GM10266 (cell line): ENCODE results near the gene CDKAL1.

Source experiments
- DNase-seq: peaks from one replicate; pipeline ENCODE4 v3.0.0; 2012; ENCODE audit errors: extremely low spot score
- TF ChIP-seq, protein P1 (sequence below): IDR thresholded peaks from 2 replicates; pipeline ENCODE4 v1.5.1; 2012; ENCODE audit warnings: mild to moderate bottlenecking, low read depth; ENCODE audit not compliant: control insufficient read depth, insufficient read depth; ENCODE audit errors: missing control alignments

The CDKAL1 gene

DNA sequence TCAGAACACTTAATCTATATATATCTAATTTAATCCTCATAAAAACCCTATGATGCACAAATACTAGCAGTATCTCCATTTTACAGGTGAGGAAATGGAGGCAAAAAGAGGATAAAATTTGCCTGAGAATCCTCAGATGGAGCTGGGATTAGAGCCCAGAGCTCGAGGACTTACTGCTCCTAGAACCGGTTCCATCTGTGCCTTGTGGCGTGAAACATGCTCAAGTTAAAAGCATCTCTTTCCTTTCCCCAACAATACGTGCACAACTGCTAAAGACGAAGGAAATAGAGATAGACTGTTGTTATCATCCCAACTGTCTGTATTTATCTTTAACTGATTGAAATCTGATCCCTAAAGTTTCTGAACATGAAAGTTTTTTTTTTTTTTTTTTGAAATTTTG is 691.7 kb downstream of the CDKAL1 start:
- TF ChIP-seq, protein P1, sequence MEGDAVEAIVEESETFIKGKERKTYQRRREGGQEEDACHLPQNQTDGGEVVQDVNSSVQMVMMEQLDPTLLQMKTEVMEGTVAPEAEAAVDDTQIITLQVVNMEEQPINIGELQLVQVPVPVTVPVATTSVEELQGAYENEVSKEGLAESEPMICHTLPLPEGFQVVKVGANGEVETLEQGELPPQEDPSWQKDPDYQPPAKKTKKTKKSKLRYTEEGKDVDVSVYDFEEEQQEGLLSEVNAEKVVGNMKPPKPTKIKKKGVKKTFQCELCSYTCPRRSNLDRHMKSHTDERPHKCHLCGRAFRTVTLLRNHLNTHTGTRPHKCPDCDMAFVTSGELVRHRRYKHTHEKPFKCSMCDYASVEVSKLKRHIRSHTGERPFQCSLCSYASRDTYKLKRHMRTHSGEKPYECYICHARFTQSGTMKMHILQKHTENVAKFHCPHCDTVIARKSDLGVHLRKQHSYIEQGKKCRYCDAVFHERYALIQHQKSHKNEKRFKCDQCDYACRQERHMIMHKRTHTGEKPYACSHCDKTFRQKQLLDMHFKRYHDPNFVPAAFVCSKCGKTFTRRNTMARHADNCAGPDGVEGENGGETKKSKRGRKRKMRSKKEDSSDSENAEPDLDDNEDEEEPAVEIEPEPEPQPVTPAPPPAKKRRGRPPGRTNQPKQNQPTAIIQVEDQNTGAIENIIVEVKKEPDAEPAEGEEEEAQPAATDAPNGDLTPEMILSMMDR, result no peak
- DNase-seq, result no peak

DNA sequence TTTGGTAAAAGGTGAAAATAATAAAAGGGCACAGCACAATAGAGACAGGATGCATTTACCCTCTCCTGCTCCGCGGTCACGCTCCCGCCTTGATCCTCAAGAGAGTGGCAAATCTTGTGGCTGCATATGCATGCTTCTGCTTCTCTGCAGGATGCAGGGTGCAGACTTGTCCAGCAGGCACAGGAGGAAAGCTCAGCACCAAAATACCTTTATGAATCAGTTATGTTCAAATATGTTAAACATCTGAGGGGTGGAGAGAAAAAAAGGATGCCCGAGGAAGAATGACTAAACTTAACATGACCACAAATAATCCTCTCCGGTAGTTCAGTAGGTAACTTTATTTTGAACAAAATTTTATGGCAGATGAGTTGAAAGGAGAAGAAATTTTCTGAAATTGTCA is 693.2 kb downstream of the CDKAL1 start:
- TF ChIP-seq, protein P1, result no peak
- DNase-seq, result no peak

DNA sequence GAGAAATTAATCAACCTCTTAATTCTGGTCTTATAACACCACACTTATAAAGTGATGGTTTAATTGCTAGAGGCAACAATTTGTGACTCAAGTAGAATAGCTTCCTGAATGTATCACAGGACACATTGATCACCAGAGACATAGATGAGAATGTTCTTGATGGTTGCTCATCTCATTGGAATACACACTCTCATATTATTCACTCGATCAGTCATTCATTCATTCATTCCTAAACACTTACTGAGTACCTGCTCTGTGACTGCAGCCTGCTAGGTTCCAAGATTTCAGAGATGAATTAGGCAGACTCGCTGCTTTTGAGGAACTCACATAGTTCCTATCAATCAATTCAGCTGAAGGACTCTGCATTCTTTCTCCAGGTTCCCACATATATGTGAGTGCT is 694.2 kb downstream of the CDKAL1 start:
- TF ChIP-seq, protein P1, result no peak
- no peak for DNase-seq

DNA sequence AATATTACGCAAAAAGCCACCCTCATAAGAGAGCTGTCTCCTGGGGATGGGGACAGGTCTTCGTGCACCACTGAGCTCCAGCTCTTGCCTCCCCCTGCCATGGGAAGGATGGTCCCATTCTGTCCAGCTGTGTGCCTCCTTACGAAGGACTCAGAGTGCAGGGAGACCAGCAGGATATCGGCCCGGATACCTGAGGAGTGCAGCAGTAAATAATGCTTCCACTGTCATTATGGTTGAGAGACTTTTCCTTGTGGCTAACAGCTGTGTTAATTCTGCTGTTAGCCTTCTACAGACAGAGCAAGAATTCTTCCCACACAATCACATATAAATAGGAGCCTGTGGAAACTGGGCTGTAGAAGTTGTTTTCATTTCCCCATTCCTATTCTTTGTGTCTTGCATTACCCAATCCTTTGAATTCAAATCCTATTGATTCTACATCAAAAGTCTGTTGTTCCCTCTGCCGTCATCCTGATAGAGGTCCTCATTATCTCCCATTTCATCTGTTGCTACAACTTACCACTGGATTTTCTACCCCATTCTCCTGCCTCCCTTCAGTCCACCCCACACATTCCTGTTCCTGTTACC is 694.7 kb downstream of the CDKAL1 start:
- no peak for DNase-seq
- TF ChIP-seq, protein P1, result no peak

DNA sequence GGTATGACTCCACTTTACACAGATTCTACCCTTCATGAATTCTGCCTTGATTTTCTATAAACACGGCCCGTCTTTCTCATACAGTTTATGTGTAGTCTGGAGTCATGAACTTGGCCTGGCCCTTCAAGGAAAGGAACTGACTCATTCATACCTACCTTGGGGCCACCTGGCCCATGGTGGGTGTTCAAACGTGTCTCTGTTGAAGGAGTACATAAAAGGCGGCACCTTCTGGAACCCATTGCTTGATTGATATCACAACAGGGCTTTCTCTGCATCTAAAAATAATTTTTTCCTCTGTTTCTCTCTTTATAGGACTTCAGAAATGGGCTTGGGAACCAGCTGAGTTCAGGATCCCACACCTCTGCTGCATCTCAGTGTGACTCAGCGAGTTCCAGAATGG is 696.3 kb downstream of the CDKAL1 start:
- TF ChIP-seq, protein P1, result no peak
- DNase-seq, result no peak

DNA sequence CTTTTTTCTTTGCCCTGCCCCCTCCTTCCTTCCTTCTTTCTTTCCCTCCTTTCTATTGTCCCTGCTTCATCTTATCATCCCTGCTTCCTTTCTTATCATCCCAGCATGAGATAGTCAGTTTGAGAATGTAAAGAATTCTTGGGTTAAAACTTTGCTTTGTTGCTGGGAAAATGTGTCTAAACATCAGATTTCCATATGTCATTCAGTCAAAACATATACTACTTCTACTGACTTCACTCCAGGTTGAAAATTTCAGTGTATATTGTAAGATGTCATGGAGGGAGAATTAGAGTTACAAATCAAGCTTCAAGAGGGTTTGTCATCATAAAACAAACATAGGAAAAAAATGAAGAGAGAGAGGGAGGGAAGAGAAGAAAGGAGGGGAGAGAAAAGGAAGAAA is 700.9 kb downstream of the CDKAL1 start:
- no peak for DNase-seq
- TF ChIP-seq, protein P1, result no peak

DNA sequence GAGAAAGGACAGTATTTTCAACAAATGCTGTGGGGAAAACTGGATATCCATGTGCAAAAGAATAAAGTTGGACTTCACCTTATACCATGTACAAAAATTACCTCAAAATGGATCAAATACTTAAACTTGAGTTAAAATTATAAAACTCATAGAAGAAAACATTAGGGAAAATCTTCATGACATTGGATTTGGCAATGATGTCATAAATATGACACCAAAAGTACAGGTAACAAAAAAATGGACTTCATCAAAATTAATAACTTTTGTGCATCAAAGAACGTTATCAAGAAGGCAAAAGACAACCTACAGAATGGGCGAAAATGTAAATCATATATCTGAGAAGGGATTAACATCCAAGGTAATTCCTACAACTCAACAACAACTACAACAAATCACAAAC is 704.0 kb downstream of the CDKAL1 start:
- TF ChIP-seq, protein P1, result no peak

More for the DNA sequence above, 704.0 kb downstream of the CDKAL1 start:
- DNase-seq, result no peak
